ENCODE data around the gene MTMR1.

Gene MTMR1

DNA sequence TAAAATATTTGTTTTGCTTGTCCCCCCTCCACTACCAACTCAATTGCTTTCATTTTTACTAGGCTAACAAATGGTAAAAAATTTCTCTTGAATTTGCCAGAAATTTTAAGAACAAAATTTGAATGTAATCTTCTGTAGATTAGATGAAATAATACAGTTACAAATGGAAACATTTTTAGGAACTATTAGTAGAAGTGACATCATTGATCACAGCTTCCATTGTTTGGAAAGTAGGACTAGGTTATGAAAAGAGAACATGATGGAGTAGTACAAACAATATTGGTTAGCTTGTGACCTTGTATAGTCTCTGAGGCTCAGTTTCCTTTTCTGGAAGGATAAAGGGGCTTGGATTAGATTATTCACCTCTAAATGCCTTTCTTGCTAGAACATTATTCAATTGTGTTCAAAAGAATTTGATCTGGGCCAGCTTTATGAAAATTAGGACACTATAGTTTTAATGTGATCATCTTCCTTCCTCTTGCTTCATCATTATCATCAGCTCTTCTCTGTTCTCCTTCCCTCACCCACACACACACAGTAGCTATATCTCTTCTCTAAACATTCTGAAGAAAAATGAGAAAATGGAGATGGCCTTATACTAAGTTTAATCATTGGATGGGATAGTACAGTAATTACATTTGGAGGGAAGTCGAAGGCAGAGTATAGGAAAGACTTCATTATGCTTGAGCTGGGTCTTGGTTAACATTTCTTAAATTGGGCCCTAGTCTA lies 9.9 kb downstream of the MTMR1 start:
- DNase-seq (ENCODE audit: low read depth) = no peak
- TF ChIP-seq, protein P1, sequence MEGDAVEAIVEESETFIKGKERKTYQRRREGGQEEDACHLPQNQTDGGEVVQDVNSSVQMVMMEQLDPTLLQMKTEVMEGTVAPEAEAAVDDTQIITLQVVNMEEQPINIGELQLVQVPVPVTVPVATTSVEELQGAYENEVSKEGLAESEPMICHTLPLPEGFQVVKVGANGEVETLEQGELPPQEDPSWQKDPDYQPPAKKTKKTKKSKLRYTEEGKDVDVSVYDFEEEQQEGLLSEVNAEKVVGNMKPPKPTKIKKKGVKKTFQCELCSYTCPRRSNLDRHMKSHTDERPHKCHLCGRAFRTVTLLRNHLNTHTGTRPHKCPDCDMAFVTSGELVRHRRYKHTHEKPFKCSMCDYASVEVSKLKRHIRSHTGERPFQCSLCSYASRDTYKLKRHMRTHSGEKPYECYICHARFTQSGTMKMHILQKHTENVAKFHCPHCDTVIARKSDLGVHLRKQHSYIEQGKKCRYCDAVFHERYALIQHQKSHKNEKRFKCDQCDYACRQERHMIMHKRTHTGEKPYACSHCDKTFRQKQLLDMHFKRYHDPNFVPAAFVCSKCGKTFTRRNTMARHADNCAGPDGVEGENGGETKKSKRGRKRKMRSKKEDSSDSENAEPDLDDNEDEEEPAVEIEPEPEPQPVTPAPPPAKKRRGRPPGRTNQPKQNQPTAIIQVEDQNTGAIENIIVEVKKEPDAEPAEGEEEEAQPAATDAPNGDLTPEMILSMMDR (conservative IDR thresholded peaks at IDR 0.05; ENCODE audit: control insufficient read depth, insufficient read depth, low read depth, low read length) = no peak
- H3K4me3 ChIP-seq (ENCODE audit: control insufficient read depth, low read depth, low read length) = no peak overlapping the region

- H3K4me3 ChIP-seq (ENCODE audit: control insufficient read depth, low read depth, low read length) = no peak overlapping the region
- TF ChIP-seq, protein P1 (conservative IDR thresholded peaks at IDR 0.05; ENCODE audit: control insufficient read depth, insufficient read depth, low read depth, low read length) = no peak
- no peak for DNase-seq (ENCODE audit: low read depth)
Observed at GRCh38 chrX:150703695-150703974, 10.4 kb downstream of the MTMR1 start.

GRCh38 chrX:150704030-150704613 lies 10.9 kb downstream of the MTMR1 start:
- DNase-seq (ENCODE audit: low read depth) = no peak
- no peak overlapping the region for H3K4me3 ChIP-seq (ENCODE audit: control insufficient read depth, low read depth, low read length)
- TF ChIP-seq, protein P1 (conservative IDR thresholded peaks at IDR 0.05; ENCODE audit: control insufficient read depth, insufficient read depth, low read depth, low read length) = no peak

DNA sequence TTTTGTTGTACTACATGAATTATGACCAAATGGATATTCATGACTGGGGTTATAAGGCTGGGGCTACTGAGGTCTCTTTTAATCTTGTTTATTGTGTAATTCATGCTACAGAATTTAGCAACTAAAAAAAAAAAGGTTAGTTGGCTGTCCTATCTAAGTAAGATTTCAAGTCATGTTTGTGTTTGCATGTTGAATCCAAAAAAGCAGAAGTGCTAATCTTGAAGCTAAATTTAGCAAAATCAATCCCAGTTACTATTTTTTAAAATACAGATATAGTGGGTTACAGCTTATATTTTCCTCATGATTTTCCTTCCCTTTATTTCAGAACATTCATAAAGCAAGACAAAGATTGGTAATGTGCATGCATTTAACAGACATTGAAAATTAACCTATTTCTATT lies 19.4 kb downstream of the MTMR1 start:
- TF ChIP-seq, protein P1 (conservative IDR thresholded peaks at IDR 0.05; ENCODE audit: control insufficient read depth, insufficient read depth, low read depth, low read length) = no peak
- no peak overlapping the region for H3K4me3 ChIP-seq (ENCODE audit: control insufficient read depth, low read depth, low read length)
- no peak for DNase-seq (ENCODE audit: low read depth)

DNA sequence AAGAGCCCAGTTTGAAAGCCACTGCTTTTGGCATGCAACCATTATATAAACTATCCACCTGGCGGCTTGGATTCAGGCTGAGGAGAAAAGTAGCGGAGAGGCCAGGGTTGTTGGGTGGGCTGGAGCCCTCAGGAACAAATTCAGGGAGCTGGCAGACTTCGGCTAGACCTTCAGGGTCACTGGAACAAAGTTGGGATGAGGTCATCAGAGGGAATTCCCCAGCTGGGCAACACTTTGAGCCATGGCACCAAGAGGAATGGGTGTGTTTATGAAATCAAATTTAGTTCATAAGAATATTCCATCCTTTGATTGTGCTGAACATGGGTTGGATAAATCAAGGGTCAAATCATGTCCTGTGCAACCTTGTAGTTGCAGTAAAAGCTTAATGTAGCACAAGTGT lies 22.0 kb downstream of the MTMR1 start:
- H3K4me3 ChIP-seq (ENCODE audit: control insufficient read depth, low read depth, low read length) = no peak overlapping the region
- DNase-seq (ENCODE audit: low read depth) = no peak
- TF ChIP-seq, protein P1 (conservative IDR thresholded peaks at IDR 0.05; ENCODE audit: control insufficient read depth, insufficient read depth, low read depth, low read length) = no peak

DNA sequence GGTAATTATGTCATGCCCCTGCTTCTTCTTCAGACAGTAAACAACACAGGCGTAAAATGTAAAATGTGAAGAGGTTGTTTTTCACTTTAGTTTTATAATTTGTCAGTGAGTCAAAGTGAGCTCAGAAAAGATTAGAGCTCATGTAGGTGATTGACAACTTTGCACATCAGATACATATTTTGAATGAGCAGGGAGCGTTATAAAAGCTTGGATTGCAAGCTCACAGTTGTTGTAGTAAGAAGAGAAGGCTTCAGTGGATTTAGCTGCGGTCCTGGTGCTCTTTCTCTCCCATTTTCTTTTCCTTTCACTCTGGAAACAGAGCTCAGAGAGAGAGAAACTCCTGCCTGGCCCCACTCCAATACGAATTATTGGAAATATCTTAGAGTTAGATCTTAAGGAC lies 26.4 kb downstream of the MTMR1 start:
- H3K4me3 ChIP-seq (ENCODE audit: control insufficient read depth, low read depth, low read length) = no peak overlapping the region
- TF ChIP-seq, protein P1 (conservative IDR thresholded peaks at IDR 0.05; ENCODE audit: control insufficient read depth, insufficient read depth, low read depth, low read length) = no peak

More for the DNA sequence above, 26.4 kb downstream of the MTMR1 start:
- DNase-seq (ENCODE audit: low read depth) = no peak

Measured in fibroblast of mammary gland (primary cell).